PC-9 (cell line): ENCODE data around the gene GABRA1. TPM values are rescaled to one million over a fixed set of nuclear protein-coding genes. Genes with fewer than 3 reads are reported as not detected.

ENCODE experiments used
- BruUV-seq: library from RNA; stranded (reverse); fragments of 400-500 nt; replicated peaks from 2 replicates; lab custom pipeline; 2021; lab: Mats Ljungman, UMichigan
- CTCF ChIA-PET: fragments of 300-600 bp; sonication (Branson Sonifier 250); formaldehyde crosslinking; loops from one replicate; lab custom pipeline; 2022; ENCODE audit warnings: antibody characterized with exemption; lab: Charles Lee
- POLR2A ChIA-PET: fragments of 300-600 bp; sonication (Branson Sonifier 250); formaldehyde crosslinking; loops from one replicate; lab custom pipeline; 2022; ENCODE audit warnings: antibody characterized with exemption; ENCODE audit not compliant: unreplicated experiment; lab: Charles Lee
- DNase-seq, 2 experiments: peaks; one replicate each; pipeline versions ENCODE4 v3.0.0 to v3.0.0-alpha.2; 2015 to 2022; ENCODE audit warnings: mixed read lengths in 1 of 2
- H2AFZ ChIP-seq: fragments of 200-600 bp; sonication (generic); 2 replicates; pipeline ENCODE4 v1.8.1; 2017; ENCODE audit warnings: antibody characterized with exemption
- H3F3A ChIP-seq: fragments of 200-600 bp; sonication (generic); 2 replicates; pipeline ENCODE4 v1.8.1; 2017; ENCODE audit warnings: antibody characterized with exemption, mild to moderate bottlenecking, low read depth; ENCODE audit not compliant: insufficient read depth
- H3K27ac ChIP-seq: fragments of 200-600 bp; sonication (generic); 2 replicates; pipeline ENCODE4 v1.6.1; 2016; ENCODE audit warnings: mixed run types
- H3K27me3 ChIP-seq: fragments of 200-600 bp; sonication (generic); 2 replicates; pipeline ENCODE4 v1.6.1; 2016; ENCODE audit warnings: low read depth, mixed run types; ENCODE audit not compliant: insufficient read depth
- H3K36me3 ChIP-seq: fragments of 200-600 bp; sonication (generic); 2 replicates; pipeline ENCODE4 v1.6.1; 2016; ENCODE audit warnings: low read depth, mixed run types
- H3K4me1 ChIP-seq: fragments of 200-600 bp; sonication (generic); replicated peaks from 2 replicates; pipeline ENCODE4 v1.6.1; 2016; ENCODE audit warnings: mixed run types; ENCODE audit not compliant: insufficient read depth
- H3K4me2 ChIP-seq: fragments of 200-600 bp; sonication (generic); 2 replicates; pipeline ENCODE4 v1.6.1; 2017; ENCODE audit warnings: mixed run types
- H3K4me3 ChIP-seq: fragments of 200-600 bp; sonication (generic); 2 replicates; pipeline ENCODE4 v1.6.1; 2016; ENCODE audit warnings: mixed run types
- H3K79me2 ChIP-seq: fragments of 200-600 bp; sonication (generic); 2 replicates; pipeline ENCODE4 v1.6.1; 2017; ENCODE audit warnings: low read depth, mixed run types
- H3K9me2 ChIP-seq: fragments of 200-600 bp; sonication (generic); 2 replicates; pipeline ENCODE4 v1.8.1; 2017; ENCODE audit warnings: mild to moderate bottlenecking; ENCODE audit not compliant: insufficient read depth
- H3K9me3 ChIP-seq: fragments of 200-600 bp; sonication (generic); 2 replicates; pipeline ENCODE4 v1.8.1; 2016; ENCODE audit warnings: low read depth; ENCODE audit not compliant: insufficient read depth
- H4K20me1 ChIP-seq: fragments of 200-600 bp; sonication (generic); 2 replicates; pipeline ENCODE4 v1.8.1; 2017; ENCODE audit not compliant: insufficient read depth
- EZH2 ChIP-seq: fragments of 200-600 bp; sonication (generic); IDR thresholded peaks from 2 replicates; pipeline ENCODE4 v1.8.0; 2017; ENCODE audit warnings: antibody characterized with exemption, low read depth
- intact Hi-C: fragments of 100-400 bp; cut with micrococcal nuclease; formaldehyde crosslinking; loops from one replicate; pipeline ENCODE4 v1.10.0; 2022; ENCODE audit not compliant: unreplicated experiment
- total RNA-seq: library from RNA; stranded (reverse); gene quantifications from 2 replicates; pipeline ENCODE4 v1.2.3, GENCODE V29; 2021
- TF ChIP-seq, protein P1 (sequence below): fragments of 200-600 bp; sonication (generic); conservative IDR thresholded peaks from 2 replicates; pipeline ENCODE4 v1.6.1; 2017; ENCODE audit warnings: mixed run types, antibody characterized with exemption, mild to moderate bottlenecking, moderate library complexity

GABRA1 gene
- total RNA-seq, 1 experiment from 2014 or later: not detected

DNA sequence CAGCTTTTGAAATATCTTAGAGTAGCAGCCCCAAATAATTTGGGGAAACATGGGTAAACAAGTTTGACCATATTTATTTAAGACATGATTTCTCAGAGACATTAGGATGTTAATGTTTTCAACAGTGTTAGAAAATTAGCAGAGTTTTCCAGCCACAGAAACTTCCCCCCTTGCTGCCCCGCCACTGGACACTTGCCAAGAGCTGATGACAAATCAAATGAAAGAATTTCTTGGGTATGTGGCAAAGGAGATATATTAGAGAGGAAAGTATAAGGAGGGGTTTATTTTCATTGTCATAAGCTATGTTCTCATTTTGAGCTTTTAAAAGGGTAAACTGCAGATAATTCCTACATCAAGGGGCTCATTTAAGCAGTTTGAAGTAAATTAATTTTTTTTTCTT lies 15.9 kb downstream of the GABRA1 start:
- Histone ChIP-seq H4K20me1 (no peaks in the 10 kb centered on the region), H3K27me3 (no peaks in the 10 kb centered on the region), H2AFZ (no peak overlapping the region), H3F3A (no peaks in the 10 kb centered on the region), H3K9me3 (no peaks in the 10 kb centered on the region), H3K27ac (no peak overlapping the region), H3K9me2 (no peaks in the 10 kb centered on the region), H3K4me1 (no peaks in the 10 kb centered on the region), H3K79me2 (no peaks in the 10 kb centered on the region), H3K4me2 (no peak overlapping the region), H3K36me3 (no peaks in the 10 kb centered on the region), H3K4me3 (no peak overlapping the region)
- ChIA-PET POLR2A (interaction anchor here (0.5 kb wide), 1 partner anchor 139 kb away, joined by 5 read pairs; no protein-coding TSS in a partner anchor), CTCF (no interaction called here)
- DNase-seq: no peak
- intact Hi-C loops: no loop called here
- TF ChIP-seq, protein P1, sequence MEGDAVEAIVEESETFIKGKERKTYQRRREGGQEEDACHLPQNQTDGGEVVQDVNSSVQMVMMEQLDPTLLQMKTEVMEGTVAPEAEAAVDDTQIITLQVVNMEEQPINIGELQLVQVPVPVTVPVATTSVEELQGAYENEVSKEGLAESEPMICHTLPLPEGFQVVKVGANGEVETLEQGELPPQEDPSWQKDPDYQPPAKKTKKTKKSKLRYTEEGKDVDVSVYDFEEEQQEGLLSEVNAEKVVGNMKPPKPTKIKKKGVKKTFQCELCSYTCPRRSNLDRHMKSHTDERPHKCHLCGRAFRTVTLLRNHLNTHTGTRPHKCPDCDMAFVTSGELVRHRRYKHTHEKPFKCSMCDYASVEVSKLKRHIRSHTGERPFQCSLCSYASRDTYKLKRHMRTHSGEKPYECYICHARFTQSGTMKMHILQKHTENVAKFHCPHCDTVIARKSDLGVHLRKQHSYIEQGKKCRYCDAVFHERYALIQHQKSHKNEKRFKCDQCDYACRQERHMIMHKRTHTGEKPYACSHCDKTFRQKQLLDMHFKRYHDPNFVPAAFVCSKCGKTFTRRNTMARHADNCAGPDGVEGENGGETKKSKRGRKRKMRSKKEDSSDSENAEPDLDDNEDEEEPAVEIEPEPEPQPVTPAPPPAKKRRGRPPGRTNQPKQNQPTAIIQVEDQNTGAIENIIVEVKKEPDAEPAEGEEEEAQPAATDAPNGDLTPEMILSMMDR: no peak
- TF ChIP-seq EZH2: no peak
- BruUV-seq: no TSS peak

DNA sequence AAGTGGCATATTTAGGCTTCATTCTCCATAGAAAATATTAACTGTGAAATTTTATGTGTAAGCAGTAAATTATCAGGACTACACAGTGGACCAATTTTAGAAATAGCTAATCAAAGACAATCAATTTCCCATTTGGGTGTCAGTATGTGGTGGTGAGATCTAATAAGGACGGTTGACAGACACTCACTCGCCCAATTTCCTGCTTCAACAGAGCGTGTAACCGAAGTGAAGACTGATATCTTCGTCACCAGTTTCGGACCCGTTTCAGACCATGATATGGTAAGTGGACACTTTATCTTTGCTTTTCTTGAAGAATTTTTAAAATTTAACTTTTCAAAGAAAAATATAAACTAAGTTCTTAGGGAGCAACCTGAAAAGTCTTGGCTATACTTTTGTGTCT lies 17.6 kb downstream of the GABRA1 start:
- ChIA-PET CTCF (no interaction called here), POLR2A (no interaction called here)
- no peak overlapping the region for H2AFZ ChIP-seq

DNA sequence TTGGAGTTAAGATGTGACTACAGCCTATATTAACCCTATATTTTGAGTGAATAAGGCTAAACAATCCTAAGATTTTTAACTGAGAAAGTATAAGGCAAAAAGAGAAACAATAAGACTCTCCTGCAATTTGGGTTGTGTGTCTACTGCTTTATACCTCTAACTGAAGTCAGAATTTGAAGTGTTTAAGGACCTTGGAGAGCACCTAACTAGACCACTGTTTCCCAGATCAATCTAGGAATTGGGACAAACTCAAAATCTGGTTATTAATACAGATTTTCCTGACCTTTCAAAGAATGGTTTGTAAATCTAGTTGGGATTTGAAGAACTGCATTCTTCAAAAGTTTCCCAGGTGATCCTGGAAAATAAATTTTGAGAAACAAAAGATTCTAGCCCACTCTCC lies 42.1 kb downstream of the GABRA1 start:
- H3K4me1 ChIP-seq: no peaks in the 10 kb centered on the region
- H3K9me2 ChIP-seq: no peaks in the 10 kb centered on the region
- no peaks in the 10 kb centered on the region for H3K79me2 ChIP-seq
- H3K4me3 ChIP-seq: no peak overlapping the region
- H3K27me3 ChIP-seq: no peaks in the 10 kb centered on the region
- no peaks in the 10 kb centered on the region for H3K9me3 ChIP-seq
- H2AFZ ChIP-seq: no peak overlapping the region
- no peak overlapping the region for H3K27ac ChIP-seq
- POLR2A ChIA-PET: no interaction called here
- no peaks in the 10 kb centered on the region for H4K20me1 ChIP-seq
- H3K36me3 ChIP-seq: no peaks in the 10 kb centered on the region
- CTCF ChIA-PET: no interaction called here
- intact Hi-C loops: no loop called here
- BruUV-seq: no TSS peak
- no peak overlapping the region for H3K4me2 ChIP-seq
- DNase-seq: no peak
- TF ChIP-seq, protein P1: no peak
- no peak for TF ChIP-seq EZH2
- H3F3A ChIP-seq: no peaks in the 10 kb centered on the region

More for the DNA sequence above, 17.6 kb downstream of the GABRA1 start:
- H3K4me3 ChIP-seq: no peak overlapping the region
- TF ChIP-seq, protein P1: no peak
- TF ChIP-seq EZH2: no peak
- no peaks in the 10 kb centered on the region for H3F3A ChIP-seq
- H3K27ac ChIP-seq: no peak overlapping the region
- no peaks in the 10 kb centered on the region for H3K9me3 ChIP-seq
- no peaks in the 10 kb centered on the region for H3K9me2 ChIP-seq
- no peaks in the 10 kb centered on the region for H3K36me3 ChIP-seq
- no peaks in the 10 kb centered on the region for H3K79me2 ChIP-seq
- intact Hi-C loops: no loop called here
- no peaks in the 10 kb centered on the region for H3K27me3 ChIP-seq
- no TSS peak for BruUV-seq
- no peak for DNase-seq
- no peak overlapping the region for H3K4me2 ChIP-seq
- no peaks in the 10 kb centered on the region for H4K20me1 ChIP-seq
- H3K4me1 ChIP-seq: no peaks in the 10 kb centered on the region
